Psoas muscle (tissue), 8 donors: Measurements from ENCODE around the gene YBX3. TPM values are rescaled to one million over a fixed set of nuclear protein-coding genes. Genes with fewer than 3 reads are reported as not detected.

Experiments
- ATAC-seq, 4 donors: fragments of 200-7000 bp; cut with Tn5 transposase; one replicate each; pipeline ENCODE4 v1.9.1; 2020; ENCODE audit warnings: moderate library complexity in 3 of 4, mild to moderate bottlenecking in 2 of 4
- DNase-seq, 2 donors: peaks; one replicate each; pipeline ENCODE4 v3.0.0-alpha.2; 2020
- H3K27ac ChIP-seq: fragments of 200-600 bp; one replicate; pipeline ENCODE4 v1.8.0; 2022
- H3K27me3 ChIP-seq, 3 donors: fragments of 200-600 bp in 1 of 3; one replicate each; pipeline versions ENCODE4 v1.6.1 to v1.8.0; 2013 to 2022; ENCODE audit warnings: low read length in 2 of 3, mild to moderate bottlenecking in 2 of 3, moderate library complexity in 1 of 3; ENCODE audit not compliant: insufficient read depth in 3 of 3
- H3K36me3 ChIP-seq, 2 donors: fragments of 200-600 bp in 1 of 2; one replicate each; pipeline versions ENCODE4 v1.6.1 to v1.8.0; 2013 to 2022; ENCODE audit warnings: low read depth in 1 of 2, mild to moderate bottlenecking in 1 of 2, moderate library complexity in 1 of 2; ENCODE audit not compliant: insufficient read depth in 1 of 2
- H3K4me1 ChIP-seq: fragments of 200-600 bp; one replicate; pipeline ENCODE4 v1.8.0; 2022
- H3K4me3 ChIP-seq: fragments of 200-600 bp; one replicate; pipeline ENCODE4 v1.8.0; 2022; ENCODE audit warnings: mild to moderate bottlenecking
- H3K9me3 ChIP-seq: fragments of 200-600 bp; one replicate; pipeline ENCODE4 v1.8.0; 2022
- WGBS, 3 donors: extraction: QIAGEN DNeasy Blood & Tissue Kit; methylation state at CpG; one replicate each; pipeline versions ENCODE4 v1.1.6 to v1.1.7; 2013; 5-methylcytosine and 5-hydroxymethylcytosine counted together
- intact Hi-C, 2 donors: fragments of 100-400 bp; cut with DNase I; formaldehyde crosslinking; loops; one replicate each; pipeline versions ENCODE4 v1.11.0 to v1.14.2; 2022
- long read RNA-seq, 2 donors: library from polyadenylated mRNA; unstranded; transcript quantifications; one replicate each; pipeline ENCODE4 v2.0.0, GENCODE V29; 2021
- polyA plus RNA-seq, 3 donors: library from polyadenylated mRNA; stranded (reverse); fragments of 200-250 nt; gene quantifications; one replicate each; pipeline ENCODE4 v1.2.3, GENCODE V29; 2013
- total RNA-seq, 4 donors: library from RNA; stranded (reverse); fragmentation: NEBNext Ultra II Directional in 2 of 4; extraction: Animal tissue kit (Norgen Biotek cat#: 25700) in 2 of 4; gene quantifications; one replicate each; pipeline versions ENCODE4 v1.2.1 to v1.2.4, GENCODE V29; 2021 to 2023
- TF ChIP-seq, protein P1 (sequence below): fragments of 200-600 bp; IDR thresholded peaks from one replicate; pipeline ENCODE4 v1.8.0; 2022; ENCODE audit warnings: antibody characterized with exemption
- donor health status: healthy with polysubstance abuse.
- donor health status: DM: no; HTN: no; CAD: no; lungs with moderate emphysema.
- donor health status: Bipolar disorder and iron deficiency.
- donor health status: healthy.
- donor health status: DM: yes; HTN: yes; CAD: no.
- donor health status: DM: no; HTN: no; CAD: no.
- donor health status: DM: no; HTN: no; CAD: no.
- donor health status: DM: yes; HTN: yes; CAD: no.

The YBX3 gene
- total RNA-seq (1,000 to 10,000 TPM; 3,022 to 5,174 (median 4,517) TPM), polyA plus RNA-seq (1,000 to 10,000 TPM; 2,735 to 6,125 (median 4,885) TPM)
- long read RNA-seq, donor 1, transcript YBX3-206 (4 exons, 840 nt) = minor isoform, 18 of 7,516 reads
- long read RNA-seq, donor 1, transcript YBX3-201 (10 exons, 1,796 nt) = minor isoform, 1,778 of 7,516 reads
- long read RNA-seq, donor 1, transcript YBX3-202 (9 exons, 1,708 nt) = major isoform, 4,802 of 7,516 reads
- long read RNA-seq, donor 1, partial matches to known transcripts = 134 of 7,516 reads
- long read RNA-seq, donor 1, other reads (novel, unspliced or antisense) = 783 of 7,516 reads
- long read RNA-seq, donor 2, transcript YBX3-202 (9 exons, 1,708 nt) = major isoform, 10,479 of 16,916 reads
- long read RNA-seq, donor 2, transcript YBX3-206 (4 exons, 840 nt) = minor isoform, 24 of 16,916 reads
- long read RNA-seq, donor 2, transcript YBX3-201 (10 exons, 1,796 nt) = minor isoform, 4,568 of 16,916 reads
- long read RNA-seq, donor 2, transcript YBX3-205 (3 exons, 438 nt) = minor isoform, 6 of 16,916 reads
- long read RNA-seq, donor 2, partial matches to known transcripts = 229 of 16,916 reads
- long read RNA-seq, donor 2, other reads (novel, unspliced or antisense) = 1,610 of 16,916 reads

DNA sequence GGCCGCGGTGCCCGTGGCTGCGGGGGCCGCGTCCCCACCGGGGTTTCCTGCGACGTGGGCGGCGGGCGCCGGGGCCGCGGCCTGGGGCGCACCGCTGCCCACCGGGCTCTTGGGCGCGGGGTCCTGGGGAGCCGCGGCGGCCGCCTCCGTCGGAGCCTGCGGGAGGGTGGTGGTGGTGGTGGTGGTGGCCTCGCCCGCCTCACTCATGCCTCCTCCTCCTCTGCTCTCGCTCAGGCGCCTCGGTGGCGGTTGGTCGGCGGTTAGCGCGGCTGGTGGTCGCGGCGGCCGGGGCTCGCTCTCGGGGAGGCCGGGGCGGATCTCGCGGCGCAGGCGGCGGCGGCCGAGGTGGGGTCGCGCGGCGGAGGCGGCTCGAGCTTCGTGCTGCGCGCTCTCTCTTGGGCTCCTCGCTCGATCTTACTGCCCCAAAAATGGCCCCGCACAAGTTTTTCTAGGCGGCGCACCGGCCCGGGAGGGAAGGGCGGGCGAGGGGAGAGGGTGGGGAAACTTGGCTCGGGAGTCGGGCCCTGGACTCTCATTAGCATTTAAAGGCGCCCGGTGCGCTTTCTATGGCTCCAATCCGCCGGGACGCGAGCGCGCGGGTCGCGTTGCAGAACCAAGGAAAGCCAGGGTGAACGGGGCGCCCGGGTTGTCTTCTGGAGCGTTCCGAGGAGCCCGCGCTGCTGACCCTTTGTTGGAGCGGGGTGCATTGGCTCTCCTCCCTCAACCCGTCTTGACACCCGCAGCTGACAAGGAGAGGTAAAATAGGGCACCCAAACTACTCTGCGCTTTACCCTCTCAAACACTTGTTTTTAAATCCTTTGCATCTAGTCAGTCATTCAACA, at the start of gene YBX3:
TSS of gene YBX3 (minus strand) at position 419 of the 842 bp plus-strand sequence. CDS start at position 207, 212 bp downstream.
- 0% methylated on average over 76 to 95 of the region's 95 CpGs for WGBS, 3 donors
- intact Hi-C loops = loop anchor here (1.0 to 5.0 kb wide), 3 partner anchors 27 to 856 kb away; partner anchors contain the start of genes GABARAPL1 (in 2 of the 2) and CLEC2B (in 1 of the 2)
- Histone ChIP-seq H3K36me3 (peaks cover 0 to 3% of the 10 kb centered on the region in 2 donors), H3K4me3 (peak within 1 kb of the TSS; percentile 94), H3K9me3 (no peaks in the 10 kb centered on the region), H3K4me1 (peaks cover 9% of the 10 kb centered on the region), H3K27me3 (no peaks in the 10 kb centered on the region), H3K27ac (peak within 1 kb of the TSS; percentile 98)
- peak; percentile 47 to 56 (median 51) for ATAC-seq
- peak; percentile 90 to 95 for DNase-seq
- TF ChIP-seq, protein P1, sequence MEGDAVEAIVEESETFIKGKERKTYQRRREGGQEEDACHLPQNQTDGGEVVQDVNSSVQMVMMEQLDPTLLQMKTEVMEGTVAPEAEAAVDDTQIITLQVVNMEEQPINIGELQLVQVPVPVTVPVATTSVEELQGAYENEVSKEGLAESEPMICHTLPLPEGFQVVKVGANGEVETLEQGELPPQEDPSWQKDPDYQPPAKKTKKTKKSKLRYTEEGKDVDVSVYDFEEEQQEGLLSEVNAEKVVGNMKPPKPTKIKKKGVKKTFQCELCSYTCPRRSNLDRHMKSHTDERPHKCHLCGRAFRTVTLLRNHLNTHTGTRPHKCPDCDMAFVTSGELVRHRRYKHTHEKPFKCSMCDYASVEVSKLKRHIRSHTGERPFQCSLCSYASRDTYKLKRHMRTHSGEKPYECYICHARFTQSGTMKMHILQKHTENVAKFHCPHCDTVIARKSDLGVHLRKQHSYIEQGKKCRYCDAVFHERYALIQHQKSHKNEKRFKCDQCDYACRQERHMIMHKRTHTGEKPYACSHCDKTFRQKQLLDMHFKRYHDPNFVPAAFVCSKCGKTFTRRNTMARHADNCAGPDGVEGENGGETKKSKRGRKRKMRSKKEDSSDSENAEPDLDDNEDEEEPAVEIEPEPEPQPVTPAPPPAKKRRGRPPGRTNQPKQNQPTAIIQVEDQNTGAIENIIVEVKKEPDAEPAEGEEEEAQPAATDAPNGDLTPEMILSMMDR = no peak

DNA sequence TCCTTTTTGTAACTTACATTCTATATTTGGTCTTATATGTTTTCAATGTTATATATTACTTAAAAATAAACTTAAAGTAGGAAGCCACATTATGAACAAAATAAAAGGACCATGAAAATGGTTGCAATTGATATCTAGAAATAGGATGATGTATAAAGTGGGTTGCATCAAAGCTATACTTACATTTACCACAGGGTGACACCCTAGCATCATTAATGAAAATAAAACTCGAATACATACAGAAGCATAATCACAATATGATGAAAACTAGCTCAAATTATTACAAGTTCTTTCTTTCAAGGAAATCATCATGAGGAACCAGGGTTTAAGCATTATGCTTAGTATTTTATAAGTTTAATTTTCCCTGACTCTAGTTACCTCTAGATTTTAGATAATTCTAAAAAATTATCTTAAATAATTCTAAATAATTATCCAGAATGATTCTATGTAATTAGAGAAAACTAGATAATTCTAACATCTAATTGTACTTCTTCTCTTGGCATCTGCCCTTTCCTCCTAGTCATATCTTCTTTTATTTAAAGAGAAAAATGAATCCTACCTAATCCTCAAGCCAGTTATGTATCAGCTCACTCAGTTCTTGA, 48.1 kb upstream of the YBX3 start:
- H3K27me3 ChIP-seq = peaks cover 1 to 25% (median 6%) of the 10 kb centered on the region in 3 donors
- no peaks in the 10 kb centered on the region for H3K9me3 ChIP-seq
- intact Hi-C loops = loop anchor here (2.0 to 5.0 kb wide), 4 partner anchors 426 to 716 kb away; no protein-coding TSS in a partner anchor
- H3K36me3 ChIP-seq = no peaks in the 10 kb centered on the region
- no peak overlapping the region for H3K27ac ChIP-seq
- H3K4me3 ChIP-seq = no peak overlapping the region
- ATAC-seq (peak; percentile 44 to 76 (median 62)), DNase-seq (no peak)
- H3K4me1 ChIP-seq = no peaks in the 10 kb centered on the region
- WGBS, 3 donors = 0% methylated on average over 1 of the region's 1 CpG
- TF ChIP-seq, protein P1 = peak; percentile 80

GRCh38 chr12:10759657-10760056, 36.5 kb upstream of the YBX3 start:
- ATAC-seq (no peak), DNase-seq (no peak)
- peaks cover 2 to 27% (median 4%) of the 10 kb centered on the region in 3 donors for H3K27me3 ChIP-seq
- peaks cover 12% of the 10 kb centered on the region for H3K9me3 ChIP-seq
- H3K4me1 ChIP-seq = no peaks in the 10 kb centered on the region
- no peak overlapping the region for H3K4me3 ChIP-seq
- intact Hi-C loops = no loop called here
- H3K36me3 ChIP-seq = no peaks in the 10 kb centered on the region
- 24 to 41% (median 32%) methylated on average over 2 of the region's 2 CpGs for WGBS, 3 donors
- H3K27ac ChIP-seq = no peak overlapping the region
- TF ChIP-seq, protein P1 = no peak

GRCh38 chr12:10756194-10756593, 33.1 kb upstream of the YBX3 start:
- peaks cover 12% of the 10 kb centered on the region for H3K9me3 ChIP-seq

More at GRCh38 chr12:10756194-10756593, 33.1 kb upstream of the YBX3 start:
- TF ChIP-seq, protein P1 = no peak
- H3K4me3 ChIP-seq = no peak overlapping the region
- no peaks in the 10 kb centered on the region for H3K36me3 ChIP-seq
- 71 to 75% (median 75%) methylated on average over 4 of the region's 4 CpGs for WGBS, 3 donors
- no peaks in the 10 kb centered on the region for H3K4me1 ChIP-seq
- intact Hi-C loops = no loop called here
- no peak overlapping the region for H3K27ac ChIP-seq
- DNase-seq (no peak), ATAC-seq (no peak)
- peaks cover 2 to 13% (median 2%) of the 10 kb centered on the region in 3 donors for H3K27me3 ChIP-seq
